BE2C (cell line): ENCODE results near the gene METAP2.

Source experiments
- DNase-seq: peaks from one replicate; pipeline ENCODE4 v3.0.0-alpha.2; 2020
- H3K27me3 ChIP-seq: fragments of 250-450 bp; sonication (Bioruptor Pico); 2 replicates; pipeline ENCODE4 v1.5.1; 2020; ENCODE audit warnings: mild to moderate bottlenecking
- H3K36me3 ChIP-seq: fragments of 250-450 bp; sonication (Bioruptor Pico); 2 replicates; pipeline ENCODE4 v1.5.1; 2020; ENCODE audit warnings: mild to moderate bottlenecking
- H3K4me1 ChIP-seq: fragments of 250-450 bp; sonication (Bioruptor Pico); 2 replicates; pipeline ENCODE4 v1.5.1; 2020
- H3K4me3 ChIP-seq: 2 replicates; pipeline ENCODE4 v1.5.1; 2011; ENCODE audit warnings: low read depth, low read length
- H3K9me3 ChIP-seq: fragments of 250-450 bp; sonication (Bioruptor Pico); 2 replicates; pipeline ENCODE4 v1.5.1; 2020
- TF ChIP-seq, protein P1 (sequence below): IDR thresholded peaks from 2 replicates; pipeline ENCODE4 v1.5.1; 2012; ENCODE audit warnings: mild to moderate bottlenecking, low read depth, low read length

The METAP2 gene

DNA sequence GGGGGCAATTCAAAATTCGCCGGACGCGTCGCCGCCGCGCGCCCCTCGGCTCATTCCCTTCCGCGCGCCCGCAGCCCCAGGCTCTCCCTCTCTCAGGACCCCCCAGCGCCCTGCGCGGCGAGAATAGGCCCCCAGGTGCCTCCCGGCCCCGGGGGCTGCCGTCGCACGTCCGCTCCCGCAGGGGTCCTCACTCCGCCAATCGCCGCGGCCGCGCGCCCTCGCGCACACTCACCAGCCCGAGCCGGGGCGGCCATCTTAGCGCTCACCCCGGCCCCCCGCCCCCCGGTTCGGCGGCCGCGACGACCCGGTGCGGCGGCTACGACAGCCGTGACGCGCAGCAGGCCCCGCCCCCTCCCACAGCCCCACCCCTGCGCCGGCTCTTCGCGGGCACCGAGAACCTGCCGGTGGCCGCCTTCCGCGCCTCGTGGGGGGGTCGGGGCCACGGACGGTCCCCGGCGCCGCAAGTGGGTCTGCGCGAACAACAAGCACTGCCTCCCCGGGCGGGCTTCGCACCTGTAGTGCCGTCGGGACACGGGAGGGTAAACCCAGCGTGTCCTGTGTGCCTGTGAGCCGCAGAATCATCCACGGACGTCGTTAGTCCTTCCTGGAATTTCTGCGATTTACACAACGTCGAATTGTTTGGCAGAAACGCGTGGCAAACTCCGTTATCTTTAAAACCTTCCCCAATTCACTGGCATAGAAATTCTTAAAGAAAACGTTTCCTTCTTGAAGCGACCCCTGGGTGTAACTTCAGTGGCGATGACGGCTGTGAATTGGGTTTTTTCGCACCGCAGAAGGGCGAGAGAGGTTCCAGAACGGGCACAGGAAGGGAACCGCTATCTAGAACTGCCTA is 74.8 kb downstream of the METAP2 start:
- Histone ChIP-seq H3K4me3 (no peak overlapping the region), H3K9me3 (peaks cover 9% of the 10 kb centered on the region; the same call in 1 of the 2 replicates), H3K27me3 (peaks cover 60% of the 10 kb centered on the region), H3K36me3 (no peaks in the 10 kb centered on the region), H3K4me1 (no peaks in the 10 kb centered on the region)
- DNase-seq: no peak
- TF ChIP-seq, protein P1, sequence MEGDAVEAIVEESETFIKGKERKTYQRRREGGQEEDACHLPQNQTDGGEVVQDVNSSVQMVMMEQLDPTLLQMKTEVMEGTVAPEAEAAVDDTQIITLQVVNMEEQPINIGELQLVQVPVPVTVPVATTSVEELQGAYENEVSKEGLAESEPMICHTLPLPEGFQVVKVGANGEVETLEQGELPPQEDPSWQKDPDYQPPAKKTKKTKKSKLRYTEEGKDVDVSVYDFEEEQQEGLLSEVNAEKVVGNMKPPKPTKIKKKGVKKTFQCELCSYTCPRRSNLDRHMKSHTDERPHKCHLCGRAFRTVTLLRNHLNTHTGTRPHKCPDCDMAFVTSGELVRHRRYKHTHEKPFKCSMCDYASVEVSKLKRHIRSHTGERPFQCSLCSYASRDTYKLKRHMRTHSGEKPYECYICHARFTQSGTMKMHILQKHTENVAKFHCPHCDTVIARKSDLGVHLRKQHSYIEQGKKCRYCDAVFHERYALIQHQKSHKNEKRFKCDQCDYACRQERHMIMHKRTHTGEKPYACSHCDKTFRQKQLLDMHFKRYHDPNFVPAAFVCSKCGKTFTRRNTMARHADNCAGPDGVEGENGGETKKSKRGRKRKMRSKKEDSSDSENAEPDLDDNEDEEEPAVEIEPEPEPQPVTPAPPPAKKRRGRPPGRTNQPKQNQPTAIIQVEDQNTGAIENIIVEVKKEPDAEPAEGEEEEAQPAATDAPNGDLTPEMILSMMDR: no peak

DNA sequence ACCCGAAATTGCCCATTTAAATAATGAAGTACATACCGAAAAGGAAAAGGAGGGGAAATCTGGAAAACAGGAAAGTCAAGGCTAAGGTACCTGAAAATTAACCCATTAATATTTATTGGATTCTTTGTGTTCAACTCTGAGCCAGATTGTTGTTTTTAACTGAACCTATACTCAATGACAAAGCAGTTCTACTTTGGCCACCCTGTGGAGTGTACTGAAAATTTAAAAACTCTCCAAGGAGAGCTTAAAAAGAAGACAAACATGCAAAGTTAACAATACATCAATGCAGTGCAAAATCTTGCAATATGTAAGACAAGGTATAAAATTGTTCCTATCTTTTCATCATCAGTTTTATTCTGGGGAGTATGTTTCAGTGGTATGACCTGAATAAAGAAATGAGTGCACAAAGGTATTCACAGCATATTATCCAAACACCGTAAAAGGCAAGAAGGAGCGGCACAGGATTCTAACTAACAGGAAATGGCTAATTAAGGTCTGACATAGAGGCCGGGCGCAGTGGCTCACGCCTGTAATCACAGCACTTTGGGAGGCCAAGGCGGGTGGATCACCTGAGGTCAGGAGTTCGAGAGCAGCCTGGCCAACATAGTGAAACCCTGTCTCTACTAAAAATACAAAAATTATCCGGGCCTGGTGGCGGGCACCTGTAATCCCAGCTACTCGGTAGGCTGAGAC is 75.6 kb downstream of the METAP2 start:
- H3K4me1 ChIP-seq: no peaks in the 10 kb centered on the region
- no peaks in the 10 kb centered on the region for H3K36me3 ChIP-seq
- no peak for DNase-seq
- H3K9me3 ChIP-seq: peaks cover 9% of the 10 kb centered on the region; the same call in 1 of the 2 replicates
- H3K4me3 ChIP-seq: no peak overlapping the region
- TF ChIP-seq, protein P1: no peak
- peaks cover 59% of the 10 kb centered on the region for H3K27me3 ChIP-seq

DNA sequence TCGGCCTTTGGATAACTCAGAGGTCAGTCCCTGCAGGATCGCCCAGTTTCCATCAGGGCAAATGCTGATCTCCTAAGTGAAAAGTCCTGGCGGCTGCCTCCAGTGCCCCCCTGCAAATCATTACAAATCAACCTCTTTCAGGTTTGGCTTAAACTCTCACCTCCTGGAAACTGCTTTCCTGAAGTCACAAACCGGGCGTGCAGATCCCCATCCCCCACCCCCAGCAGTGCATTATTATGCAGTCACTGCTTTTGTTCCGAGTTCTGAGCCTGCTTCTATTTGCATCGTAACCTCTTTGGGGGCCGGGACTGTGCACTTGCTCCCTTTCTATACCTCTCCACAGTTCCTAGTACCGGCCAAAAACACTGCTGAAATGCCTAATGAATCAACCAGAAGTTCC is 77.4 kb downstream of the METAP2 start, which contains the start of gene USP44:
Gene USP44, minus strand, starts transcription at position 172 of the 400 bp plus-strand sequence. CDS start 17,220 bp downstream, outside the sequence.
- H3K4me3 ChIP-seq: no peak within 1 kb of the TSS

DNA sequence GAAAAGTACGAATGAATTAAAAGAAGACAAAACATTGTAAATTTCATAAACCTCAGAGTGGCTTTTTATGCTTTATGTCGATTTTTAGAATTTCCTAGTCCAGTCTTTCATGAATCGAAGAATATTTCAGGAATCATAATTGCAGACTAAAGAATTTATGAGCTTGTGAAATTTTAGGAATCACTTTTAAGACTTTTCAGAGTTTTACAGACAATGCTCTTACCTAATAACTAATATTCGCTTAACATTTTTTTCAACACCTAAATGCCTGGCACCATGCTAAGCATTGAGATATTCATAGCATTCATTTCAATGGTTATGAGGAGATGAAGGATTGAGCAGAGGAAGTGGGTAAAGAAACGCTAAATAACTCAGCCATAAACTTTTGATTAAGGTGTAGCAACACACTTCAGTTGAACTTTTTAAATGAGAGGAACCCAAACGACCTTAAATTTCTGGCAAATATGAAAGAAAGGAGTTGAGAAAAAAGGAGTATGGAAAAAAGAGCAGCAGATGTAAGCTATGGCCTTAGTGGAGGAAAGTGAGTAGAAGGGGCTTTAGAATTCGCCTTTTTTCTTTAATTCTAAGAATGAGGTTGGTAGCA is 78.1 kb downstream of the METAP2 start:
- H3K36me3 ChIP-seq: no peaks in the 10 kb centered on the region
- H3K27me3 ChIP-seq: peaks cover 40% of the 10 kb centered on the region
- H3K9me3 ChIP-seq: peaks cover 9% of the 10 kb centered on the region; the same call in 1 of the 2 replicates
- no peak for DNase-seq
- TF ChIP-seq, protein P1: no peak
- no peaks in the 10 kb centered on the region for H3K4me1 ChIP-seq
- H3K4me3 ChIP-seq: no peak overlapping the region

More for the DNA sequence above, 77.4 kb downstream of the METAP2 start, which contains the start of gene USP44:
- no peaks in the 10 kb centered on the region for H3K4me1 ChIP-seq
- no peaks in the 10 kb centered on the region for H3K36me3 ChIP-seq
- DNase-seq: no peak
- TF ChIP-seq, protein P1: no peak
- peaks cover 47% of the 10 kb centered on the region for H3K27me3 ChIP-seq
- peaks cover 9% of the 10 kb centered on the region; the same call in 1 of the 2 replicates for H3K9me3 ChIP-seq

DNA sequence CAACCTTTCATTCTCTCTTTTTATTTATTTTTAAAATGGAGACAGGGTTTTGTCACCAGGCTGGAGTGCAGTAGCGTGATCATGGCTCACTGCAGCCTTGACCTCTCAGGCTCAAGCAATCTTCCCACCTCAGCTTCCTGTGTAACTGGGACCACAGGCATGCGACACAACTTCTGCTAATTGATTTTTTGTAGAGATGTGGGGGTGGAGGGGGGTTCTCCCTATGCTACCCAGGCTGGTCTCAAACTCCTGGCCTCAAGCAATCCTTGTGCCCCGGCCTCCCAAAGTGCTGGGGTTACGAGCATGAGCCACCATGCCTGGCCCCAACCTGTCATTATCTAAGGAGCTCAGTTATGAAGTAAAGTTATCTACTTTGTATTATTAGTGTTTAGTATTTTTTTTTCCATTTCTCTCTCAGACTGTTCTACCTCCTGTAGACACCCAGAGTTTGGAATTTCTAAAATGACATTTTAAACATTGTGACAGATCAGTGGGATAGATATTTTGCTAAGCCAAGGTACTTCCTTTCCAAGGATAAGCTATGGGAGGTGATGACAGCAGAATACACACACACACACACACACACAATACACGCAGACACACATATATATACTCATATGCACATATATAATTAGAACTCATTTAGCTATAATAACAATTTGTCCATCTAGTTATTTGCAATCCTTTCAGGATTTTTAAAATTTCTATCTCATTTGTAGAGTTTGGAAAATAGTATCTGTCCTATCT is 79.4 kb downstream of the METAP2 start:
- no peaks in the 10 kb centered on the region for H3K4me1 ChIP-seq
- H3K36me3 ChIP-seq: no peaks in the 10 kb centered on the region
- H3K27me3 ChIP-seq: peaks cover 26% of the 10 kb centered on the region
- TF ChIP-seq, protein P1: no peak
- no peak overlapping the region for H3K4me3 ChIP-seq
- DNase-seq: no peak
- peaks cover 6% of the 10 kb centered on the region; the same call in 1 of the 2 replicates for H3K9me3 ChIP-seq
